ENCODE data around the gene PEAK1. TPM values are rescaled to one million over a fixed set of nuclear protein-coding genes. Genes with fewer than 3 reads are reported as not detected.

PEAK1 gene
- total and polyA plus RNA-seq, 9 of the 15 experiments (the other 6 are each of a cell fraction or from before 2014, with no cell fraction given): 0.99 to 22.4 (median 10.8) TPM

DNA sequence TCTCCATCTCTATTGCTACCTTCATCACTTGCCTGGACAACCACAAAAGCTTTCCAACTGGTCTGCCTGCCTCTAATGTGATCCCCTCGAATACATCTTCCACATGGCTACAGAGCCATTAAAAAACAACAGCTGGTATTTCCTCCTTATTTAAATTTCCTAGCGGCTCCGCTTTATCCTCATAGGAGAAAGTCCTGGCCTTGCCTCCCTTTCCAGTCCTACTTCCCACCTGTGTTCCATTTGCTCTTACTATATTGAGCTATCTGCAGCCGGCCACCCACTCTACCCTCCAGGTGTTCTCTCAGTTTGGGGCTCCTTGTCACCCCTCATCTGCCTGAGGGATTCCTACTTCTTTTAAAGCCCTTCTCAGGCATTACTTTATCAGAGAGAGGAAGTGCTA, 299.3 kb downstream of the PEAK1 start:
- no peak overlapping the region for H3K4me2 ChIP-seq (ENCODE audit: insufficient read depth, low read length)
- no peaks in the 10 kb centered on the region for H3K27me3 ChIP-seq (ENCODE audit: control insufficient read depth in 2 of 2, insufficient read depth in 2 of 2, low read length in 2 of 2)
- H3K4me1 ChIP-seq (replicated peaks in 1 of 2; ENCODE audit: control insufficient read depth in 2 of 2, insufficient read depth in 2 of 2, low read length in 2 of 2): no peaks in the 10 kb centered on the region
- no peak overlapping the region for H2AFZ ChIP-seq (ENCODE audit: low read depth, low read length)
- no peak for TF ChIP-seq C11orf30 (IDR thresholded peaks at IDR 0.05; ENCODE audit: low read depth)
- TF ChIP-seq, protein P1, sequence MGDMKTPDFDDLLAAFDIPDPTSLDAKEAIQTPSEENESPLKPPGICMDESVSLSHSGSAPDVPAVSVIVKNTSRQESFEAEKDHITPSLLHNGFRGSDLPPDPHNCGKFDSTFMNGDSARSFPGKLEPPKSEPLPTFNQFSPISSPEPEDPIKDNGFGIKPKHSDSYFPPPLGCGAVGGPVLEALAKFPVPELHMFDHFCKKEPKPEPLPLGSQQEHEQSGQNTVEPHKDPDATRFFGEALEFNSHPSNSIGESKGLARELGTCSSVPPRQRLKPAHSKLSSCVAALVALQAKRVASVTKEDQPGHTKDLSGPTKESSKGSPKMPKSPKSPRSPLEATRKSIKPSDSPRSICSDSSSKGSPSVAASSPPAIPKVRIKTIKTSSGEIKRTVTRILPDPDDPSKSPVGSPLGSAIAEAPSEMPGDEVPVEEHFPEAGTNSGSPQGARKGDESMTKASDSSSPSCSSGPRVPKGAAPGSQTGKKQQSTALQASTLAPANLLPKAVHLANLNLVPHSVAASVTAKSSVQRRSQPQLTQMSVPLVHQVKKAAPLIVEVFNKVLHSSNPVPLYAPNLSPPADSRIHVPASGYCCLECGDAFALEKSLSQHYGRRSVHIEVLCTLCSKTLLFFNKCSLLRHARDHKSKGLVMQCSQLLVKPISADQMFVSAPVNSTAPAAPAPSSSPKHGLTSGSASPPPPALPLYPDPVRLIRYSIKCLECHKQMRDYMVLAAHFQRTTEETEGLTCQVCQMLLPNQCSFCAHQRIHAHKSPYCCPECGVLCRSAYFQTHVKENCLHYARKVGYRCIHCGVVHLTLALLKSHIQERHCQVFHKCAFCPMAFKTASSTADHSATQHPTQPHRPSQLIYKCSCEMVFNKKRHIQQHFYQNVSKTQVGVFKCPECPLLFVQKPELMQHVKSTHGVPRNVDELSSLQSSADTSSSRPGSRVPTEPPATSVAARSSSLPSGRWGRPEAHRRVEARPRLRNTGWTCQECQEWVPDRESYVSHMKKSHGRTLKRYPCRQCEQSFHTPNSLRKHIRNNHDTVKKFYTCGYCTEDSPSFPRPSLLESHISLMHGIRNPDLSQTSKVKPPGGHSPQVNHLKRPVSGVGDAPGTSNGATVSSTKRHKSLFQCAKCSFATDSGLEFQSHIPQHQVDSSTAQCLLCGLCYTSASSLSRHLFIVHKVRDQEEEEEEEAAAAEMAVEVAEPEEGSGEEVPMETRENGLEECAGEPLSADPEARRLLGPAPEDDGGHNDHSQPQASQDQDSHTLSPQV (IDR thresholded peaks at IDR 0.05): no peak
- no peaks in the 10 kb centered on the region for H3K9me3 ChIP-seq (replicated peaks; ENCODE audit: control insufficient read depth, insufficient read depth, low read depth, low read length)
- intact Hi-C loops (cut with micrococcal nuclease): no loop called here
- H3K9ac ChIP-seq (ENCODE audit: insufficient read depth in 1 of 2, low read depth in 2 of 2, low read length in 2 of 2): no peak overlapping the region
- H3K36me3 ChIP-seq (ENCODE audit: control insufficient read depth, insufficient read depth, low read length): no peaks in the 10 kb centered on the region; the same call in 2 of the 3 replicates
- FAIRE-seq: no peak
- no TSS peak for BruUV-seq (replicated peaks)
- H3K79me2 ChIP-seq (ENCODE audit: control insufficient read depth, insufficient read depth, low read length): no peaks in the 10 kb centered on the region
- POLR2A ChIA-PET: interaction anchor here (0.6 kb wide), 1 partner anchor 581 kb away, joined by 3 read pairs; no protein-coding TSS in a partner anchor
- H3K27ac ChIP-seq (ENCODE audit: extremely low read depth, low read depth, low read length): no peak overlapping the region
- in situ Hi-C loops (cut with MboI): no loop called here
- CTCF ChIA-PET (ENCODE audit: low intra/inter-chr PET ratio): no interaction called here
- DNase-seq (ENCODE audit: extremely low read depth in 1 of 4, low spot score in 3 of 4): no peak
- no peak overlapping the region for H3K4me3 ChIP-seq
- no peak for ATAC-seq
- no peaks in the 10 kb centered on the region for H3K9me1 ChIP-seq (ENCODE audit: control insufficient read depth, insufficient read depth, low read length)
- H4K20me1 ChIP-seq (replicated peaks; ENCODE audit: control insufficient read depth, insufficient read depth, low read length): no peaks in the 10 kb centered on the region
- 68% methylated on average over 4 of the region's 4 CpGs for WGBS (ENCODE audit: insufficient coverage, low coverage, missing lambda C conversion rate)

Measured in K562 (cell line).